GM21825 (cell line): ENCODE measurements around the gene TSPAN4.

Source experiments
- ATAC-seq: cut with Tn5 transposase; IDR thresholded peaks from one replicate; pipeline ENCODE4 v1.9.1; 2021; ENCODE audit warnings: mild to moderate bottlenecking, moderate library complexity; ENCODE audit not compliant: unreplicated experiment

The TSPAN4 gene

DNA sequence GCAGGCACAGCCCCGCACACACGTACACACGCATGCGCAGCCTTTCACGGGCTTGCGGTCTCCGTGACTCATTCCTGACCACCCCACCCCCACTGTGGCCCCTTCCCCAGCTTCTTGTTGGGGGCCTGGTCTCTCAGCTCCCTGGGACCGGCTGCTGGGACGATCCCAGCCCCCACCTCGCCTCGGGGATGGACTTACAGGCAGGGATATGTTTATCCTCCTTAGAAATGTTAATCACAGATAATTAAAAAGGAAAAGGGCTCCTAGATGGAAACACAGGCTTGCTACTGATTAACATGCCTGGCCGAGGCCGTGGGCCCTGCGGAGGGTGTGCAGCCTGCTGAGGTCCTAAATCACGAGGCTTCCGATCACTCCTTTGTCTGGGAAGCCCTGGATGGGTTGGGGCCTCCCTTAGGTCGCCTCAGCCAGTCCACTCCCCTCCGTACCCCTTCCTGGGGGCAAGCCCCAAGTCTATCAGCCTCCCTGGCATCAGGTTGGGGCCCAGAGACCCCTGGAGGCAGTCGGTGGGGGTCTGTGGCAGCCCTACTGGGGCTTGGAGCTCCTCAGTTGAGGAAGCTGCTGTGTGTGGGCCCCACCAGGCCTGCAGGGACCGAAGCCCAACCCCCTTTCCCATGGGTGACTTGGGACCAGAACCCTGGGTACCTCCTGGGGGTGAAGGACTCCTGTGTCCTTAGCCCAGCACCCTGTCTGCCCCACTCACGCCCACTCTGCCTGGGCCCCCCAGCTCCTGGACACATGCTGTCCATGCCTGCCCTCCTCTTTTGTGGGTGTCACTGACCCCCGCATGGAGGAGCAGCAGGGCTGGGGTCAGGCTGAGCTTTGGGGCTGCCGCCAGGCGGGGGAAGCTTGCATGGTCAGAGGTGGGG, 20.6 kb downstream of the TSPAN4 start:
- no peak for ATAC-seq

DNA sequence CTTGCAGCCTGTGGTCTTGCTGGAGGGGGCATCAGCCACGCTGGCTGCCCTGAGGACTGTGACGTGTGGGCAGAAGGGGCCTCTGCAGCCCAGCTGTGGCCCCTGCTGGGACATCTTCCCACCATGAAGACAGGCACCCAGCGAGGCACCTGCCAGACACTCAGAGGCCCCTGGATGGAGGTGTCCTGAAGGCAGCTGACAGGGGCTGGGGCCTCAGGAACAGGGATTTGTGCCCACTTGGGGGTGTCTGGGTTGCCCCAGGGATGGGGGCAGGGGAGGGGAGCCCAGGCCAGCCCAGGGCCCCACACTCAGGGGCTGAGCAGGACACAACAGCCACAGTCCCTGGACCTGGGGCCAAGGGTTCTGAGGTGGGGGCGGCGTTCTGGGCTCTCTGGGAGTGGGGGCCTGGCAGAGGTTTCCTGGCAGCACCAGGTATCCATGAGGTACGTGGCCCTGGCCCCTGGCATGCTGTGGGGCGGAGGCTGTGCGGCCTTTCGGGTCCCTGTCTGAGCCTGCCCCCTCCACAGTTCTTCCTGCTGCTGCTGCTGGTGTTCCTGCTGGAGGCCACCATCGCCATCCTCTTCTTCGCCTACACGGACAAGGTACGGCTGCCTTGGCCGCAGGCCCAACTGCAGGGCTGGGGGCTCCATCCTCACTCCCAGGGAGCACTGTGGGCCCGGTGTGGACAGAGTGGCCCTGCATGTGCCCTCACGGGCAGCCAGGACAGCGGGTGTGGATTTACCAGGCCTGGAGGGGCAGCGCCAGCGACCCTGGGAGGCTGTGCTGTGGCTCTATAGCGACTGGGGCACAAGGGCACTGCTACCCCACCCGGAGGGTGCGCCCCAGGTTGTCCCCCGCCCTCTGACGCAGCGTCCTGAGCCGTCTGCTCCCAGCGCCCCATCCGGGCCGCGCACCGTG, 21.5 kb downstream of the TSPAN4 start:
- no peak for ATAC-seq

DNA sequence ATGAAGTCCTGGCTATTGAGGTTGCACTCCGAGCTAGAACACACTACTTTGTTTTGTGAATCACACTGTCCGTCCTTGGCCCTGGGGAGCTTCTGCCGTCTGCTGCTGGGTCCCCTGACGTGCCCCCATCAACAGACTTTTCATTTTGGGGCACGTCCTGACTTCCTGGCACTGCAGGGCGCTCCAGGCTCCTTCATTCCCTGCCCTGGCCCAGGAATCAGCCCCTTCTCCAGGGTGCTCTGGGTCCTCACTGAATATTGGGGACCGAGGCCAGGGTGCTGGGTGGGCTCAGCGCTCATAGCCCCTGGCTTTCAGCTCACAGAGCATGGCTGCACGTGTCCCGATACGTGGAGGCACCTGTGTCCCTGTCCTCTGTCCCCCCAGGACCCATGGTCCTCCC, 22.2 kb downstream of the TSPAN4 start:
- no peak for ATAC-seq

DNA sequence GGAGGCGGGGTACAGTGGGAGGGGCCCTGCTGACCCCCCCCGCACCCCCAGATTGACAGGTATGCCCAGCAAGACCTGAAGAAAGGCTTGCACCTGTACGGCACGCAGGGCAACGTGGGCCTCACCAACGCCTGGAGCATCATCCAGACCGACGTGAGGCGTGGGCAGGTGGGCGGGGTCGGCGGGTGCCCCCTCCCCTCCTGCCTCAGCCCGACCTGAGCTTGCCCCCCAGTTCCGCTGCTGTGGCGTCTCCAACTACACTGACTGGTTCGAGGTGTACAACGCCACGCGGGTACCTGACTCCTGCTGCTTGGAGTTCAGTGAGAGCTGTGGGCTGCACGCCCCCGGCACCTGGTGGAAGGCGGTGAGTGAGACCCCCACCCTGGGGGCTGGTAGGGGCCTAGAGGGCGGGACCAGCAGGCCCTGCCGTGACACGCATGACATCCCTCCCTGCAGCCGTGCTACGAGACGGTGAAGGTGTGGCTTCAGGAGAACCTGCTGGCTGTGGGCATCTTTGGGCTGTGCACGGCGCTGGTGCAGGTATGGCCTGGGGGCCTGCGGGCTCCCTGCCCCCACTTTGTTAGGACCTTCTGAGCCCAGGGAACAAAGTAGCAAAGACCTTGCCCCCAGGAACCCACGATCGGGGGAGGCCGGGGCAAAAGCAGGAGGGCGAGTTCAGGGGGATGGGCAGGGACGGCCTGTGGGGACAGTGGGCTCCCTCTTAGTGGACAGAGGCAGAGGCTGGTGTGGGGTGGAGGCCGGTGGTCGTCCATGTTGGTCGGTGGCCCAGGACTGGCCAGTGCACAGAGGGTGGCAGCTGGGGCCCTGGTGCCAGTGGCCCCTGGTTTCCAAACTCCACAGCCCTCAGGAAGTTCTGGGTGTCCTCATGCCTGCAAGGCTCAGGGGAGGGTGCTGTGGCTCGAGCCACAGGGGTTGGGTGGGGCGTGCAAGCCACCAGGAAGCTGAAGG, 23.1 kb downstream of the TSPAN4 start:
- no peak for ATAC-seq

DNA sequence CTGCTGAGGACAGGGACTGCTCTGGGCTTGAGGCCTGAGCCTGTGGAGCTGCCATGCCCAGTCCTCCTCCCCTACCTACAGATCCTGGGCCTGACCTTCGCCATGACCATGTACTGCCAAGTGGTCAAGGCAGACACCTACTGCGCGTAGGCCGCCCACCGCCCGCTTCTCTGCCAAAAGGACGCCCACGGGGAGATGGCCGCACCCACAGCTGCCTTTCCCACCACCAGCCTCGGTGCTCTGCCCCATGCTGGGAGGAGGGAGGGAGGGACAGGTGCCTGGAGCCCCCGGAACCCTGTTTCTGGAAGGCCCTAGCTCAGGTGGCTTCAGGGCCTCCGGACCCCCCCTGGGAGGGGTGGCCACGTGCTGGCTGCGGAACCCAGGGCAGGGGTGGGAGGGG, 23.8 kb downstream of the TSPAN4 start:
- ATAC-seq, result no peak

DNA sequence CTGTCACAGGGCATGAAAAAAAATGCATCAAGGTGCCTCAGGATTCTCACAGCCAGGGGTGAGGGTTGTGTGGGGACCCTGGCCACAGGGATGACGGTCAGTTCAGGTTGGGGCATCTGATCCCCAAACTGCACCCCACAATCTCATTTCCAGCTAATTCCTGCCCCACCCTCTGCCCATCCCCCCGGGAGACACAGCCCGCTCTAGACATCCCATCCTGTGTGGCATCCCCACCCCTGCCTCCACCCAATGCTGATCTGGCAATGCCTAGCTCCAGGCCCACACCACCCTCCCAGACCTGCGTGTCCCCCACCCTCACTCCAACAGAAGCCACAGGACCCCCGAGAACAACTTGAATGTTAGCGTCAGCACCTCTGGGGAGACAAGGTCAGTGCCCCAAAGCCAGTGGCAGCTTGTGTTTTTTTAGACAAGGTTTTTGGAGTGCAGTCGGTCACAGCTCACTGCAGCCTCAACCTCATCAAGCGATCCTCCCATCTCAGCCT, 25.3 kb downstream of the TSPAN4 start:
- ATAC-seq, result no peak

DNA sequence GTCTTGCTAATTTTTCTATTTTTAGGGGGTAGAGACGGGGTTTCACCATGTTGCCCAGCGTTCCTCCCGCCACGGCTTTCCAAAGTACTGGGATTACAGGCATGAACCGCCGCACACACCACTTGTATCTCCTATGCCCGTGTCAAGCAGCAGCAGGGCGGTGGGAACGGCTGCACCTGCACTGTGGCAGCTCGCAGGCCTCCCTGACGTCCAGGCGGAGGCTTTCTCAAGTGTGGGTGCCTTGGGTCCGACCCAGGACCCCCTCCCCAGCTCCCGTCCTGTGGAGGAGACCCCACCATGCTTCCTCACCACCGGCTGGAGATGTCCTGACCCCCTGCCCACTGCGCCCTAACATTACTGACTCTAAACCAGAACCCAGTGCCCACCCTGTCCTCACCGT, 25.7 kb downstream of the TSPAN4 start:
- ATAC-seq, result no peak

DNA sequence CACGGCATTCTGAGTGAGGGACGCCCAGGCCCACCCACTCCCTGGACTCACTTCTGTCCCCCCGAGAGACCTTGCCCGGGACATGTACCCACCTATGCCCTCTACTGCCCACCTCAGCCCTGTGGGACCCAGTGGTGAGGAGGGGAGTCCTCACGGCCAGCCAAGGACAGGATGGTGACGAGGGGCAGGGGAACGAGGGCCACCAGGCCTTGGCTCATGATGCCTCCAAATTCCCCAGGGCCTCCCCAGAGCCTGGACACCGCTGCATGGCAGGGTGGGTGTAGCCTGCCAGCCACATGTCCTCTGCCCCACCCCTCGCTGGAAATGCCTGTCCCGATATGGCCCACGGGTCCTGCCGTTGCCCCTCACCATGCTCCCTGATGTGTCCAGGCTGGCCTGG, 26.1 kb downstream of the TSPAN4 start:
- ATAC-seq, result no peak

DNA sequence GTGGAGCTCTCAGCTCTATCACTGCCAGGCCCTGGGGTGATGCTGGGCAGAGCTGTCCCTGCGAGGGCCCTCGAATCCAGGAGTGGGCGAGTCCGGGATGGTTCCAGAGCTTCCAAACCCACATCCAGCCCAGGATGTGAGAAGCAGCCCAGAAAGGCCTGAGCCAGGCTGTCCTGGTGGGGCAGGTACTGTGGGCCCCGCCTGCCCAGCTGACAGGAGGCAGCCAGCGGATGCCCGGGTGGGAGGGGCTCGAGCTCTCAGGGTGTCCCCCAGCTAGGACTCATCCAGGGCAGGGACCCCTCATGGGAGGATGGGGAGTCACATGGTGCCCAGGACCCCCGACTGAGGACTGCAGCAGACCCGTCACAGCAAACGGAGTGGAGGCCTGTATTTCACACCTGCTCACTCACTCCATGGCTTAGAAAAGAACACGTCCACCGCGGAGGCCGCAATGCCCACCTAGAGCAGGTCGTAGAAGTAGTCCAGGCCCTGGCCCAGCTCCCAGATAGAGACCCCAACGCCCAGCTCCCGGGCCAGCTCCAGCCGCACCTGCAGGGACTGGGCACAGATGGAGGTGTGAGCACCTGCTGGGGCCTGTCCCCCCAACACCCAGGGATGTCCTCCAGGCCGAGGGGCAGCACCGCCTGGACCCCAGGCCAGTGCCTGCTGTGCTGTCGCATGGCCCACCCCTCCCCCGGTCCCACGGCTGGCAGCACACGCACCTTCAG, 26.9 kb downstream of the TSPAN4 start:
- ATAC-seq, result no peak

DNA sequence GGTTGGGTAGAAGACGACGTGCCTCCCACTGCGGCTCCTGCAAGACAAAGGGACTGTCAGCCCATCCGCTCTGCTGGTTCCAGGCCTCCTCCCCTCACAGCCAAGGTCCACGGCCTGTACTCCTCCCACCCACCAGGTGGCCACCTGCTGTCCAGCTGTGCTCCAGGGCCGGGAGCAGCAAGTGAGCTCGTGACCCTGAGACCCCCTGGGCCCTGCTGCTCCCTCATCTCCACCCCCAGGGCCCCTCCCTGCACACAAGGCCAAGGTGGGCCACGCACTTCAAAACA, 27.4 kb downstream of the TSPAN4 start:
- no peak for ATAC-seq

DNA sequence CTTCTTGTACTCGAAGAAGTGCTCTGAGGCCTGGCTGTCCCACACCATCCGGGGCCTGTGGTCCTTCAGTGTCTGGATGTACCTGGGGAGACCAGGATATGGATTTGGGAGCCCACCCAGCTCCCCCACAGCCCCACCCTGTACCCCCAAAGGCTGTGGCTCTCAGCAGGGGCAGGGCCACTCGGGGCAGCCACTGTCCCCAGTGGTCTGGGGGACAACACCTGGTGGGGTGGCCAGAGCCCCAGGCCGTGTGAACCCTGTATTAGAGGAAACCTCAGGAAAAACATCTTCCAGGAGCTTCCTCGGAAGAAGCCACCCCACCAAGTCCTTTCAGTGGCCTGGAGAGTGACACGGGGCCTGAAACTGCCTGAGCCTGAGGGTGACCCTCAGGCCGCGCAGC, 27.8 kb downstream of the TSPAN4 start:
- no peak for ATAC-seq

DNA sequence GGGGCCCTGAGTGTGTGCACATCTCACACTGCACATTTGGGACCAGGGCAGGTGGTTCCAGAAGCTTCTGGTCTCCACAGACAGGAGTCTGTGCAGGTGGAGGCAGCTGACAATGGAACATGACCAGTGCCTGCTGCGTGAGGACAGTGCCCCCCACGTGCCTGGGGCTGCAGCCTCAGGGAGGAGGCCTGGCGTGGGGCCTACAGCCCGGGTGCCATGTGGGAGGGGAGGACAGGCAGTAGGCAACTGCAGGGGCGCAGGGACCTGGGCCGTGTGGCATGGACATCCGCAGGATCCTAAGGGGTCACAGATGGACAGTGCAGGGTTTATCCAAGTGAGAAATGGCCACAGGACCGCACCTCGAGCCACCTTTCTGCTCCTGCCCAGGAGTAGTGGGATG, 28.8 kb downstream of the TSPAN4 start:
- no peak for ATAC-seq

DNA sequence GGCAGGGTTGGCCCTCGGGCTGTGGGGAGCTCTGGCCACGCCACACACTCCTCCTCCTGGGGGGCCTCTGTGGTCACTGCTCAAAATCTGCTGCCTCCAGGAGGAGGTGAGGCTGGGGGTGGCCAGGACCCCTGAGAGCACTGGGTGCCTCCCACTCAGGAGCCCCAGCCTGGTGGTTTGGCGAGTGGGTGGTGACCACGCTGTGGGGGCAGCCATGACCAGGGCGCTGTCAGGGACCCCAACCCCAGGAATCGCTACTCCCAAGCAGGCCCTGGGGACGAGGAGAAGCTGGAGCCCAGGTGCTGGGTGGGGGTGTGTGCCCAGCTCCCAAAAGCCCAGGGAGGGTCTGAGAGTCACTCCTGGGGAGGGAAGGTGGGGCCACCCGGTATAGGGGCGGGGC, 30.1 kb downstream of the TSPAN4 start:
- no peak for ATAC-seq

DNA sequence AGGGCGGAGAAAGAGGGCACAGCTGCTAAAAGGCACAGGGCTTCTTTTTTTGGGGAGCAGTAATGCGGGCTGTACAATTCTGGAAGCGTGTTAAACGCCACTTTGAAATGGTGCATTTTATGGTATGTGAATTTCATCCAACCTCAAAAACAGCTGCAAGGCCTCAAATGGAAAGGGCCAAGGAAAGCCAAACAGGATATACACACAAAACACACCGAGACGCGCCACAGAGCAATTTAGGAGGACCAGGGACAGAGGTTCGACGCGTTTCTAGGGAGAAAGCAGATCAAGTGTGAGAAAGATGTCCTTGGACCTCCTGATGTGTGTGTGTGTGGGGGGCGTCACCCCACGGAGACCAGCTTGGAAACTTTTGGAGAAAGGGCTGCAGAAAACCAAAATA, 31.1 kb downstream of the TSPAN4 start:
- ATAC-seq, result no peak

DNA sequence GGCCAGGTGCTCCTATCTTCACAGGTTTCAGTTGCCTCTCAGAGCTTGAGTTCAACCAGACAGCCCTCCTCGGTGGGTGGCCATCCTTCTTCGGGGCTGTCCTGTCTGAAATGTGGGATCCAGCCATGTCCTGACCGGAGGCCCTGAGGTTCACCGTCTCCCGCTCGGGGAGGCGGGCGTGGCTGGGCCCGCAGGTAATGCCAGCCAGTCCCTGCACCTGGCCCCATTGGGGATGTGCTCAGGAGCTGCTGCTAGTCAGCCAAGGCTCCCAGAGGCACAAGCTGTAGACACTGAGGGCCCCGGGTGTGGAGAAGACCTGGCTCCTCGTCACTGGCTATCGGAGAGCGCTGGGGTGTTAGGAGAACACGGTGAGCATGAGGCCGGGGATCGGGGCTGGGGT, 32.6 kb downstream of the TSPAN4 start:
- no peak for ATAC-seq

DNA sequence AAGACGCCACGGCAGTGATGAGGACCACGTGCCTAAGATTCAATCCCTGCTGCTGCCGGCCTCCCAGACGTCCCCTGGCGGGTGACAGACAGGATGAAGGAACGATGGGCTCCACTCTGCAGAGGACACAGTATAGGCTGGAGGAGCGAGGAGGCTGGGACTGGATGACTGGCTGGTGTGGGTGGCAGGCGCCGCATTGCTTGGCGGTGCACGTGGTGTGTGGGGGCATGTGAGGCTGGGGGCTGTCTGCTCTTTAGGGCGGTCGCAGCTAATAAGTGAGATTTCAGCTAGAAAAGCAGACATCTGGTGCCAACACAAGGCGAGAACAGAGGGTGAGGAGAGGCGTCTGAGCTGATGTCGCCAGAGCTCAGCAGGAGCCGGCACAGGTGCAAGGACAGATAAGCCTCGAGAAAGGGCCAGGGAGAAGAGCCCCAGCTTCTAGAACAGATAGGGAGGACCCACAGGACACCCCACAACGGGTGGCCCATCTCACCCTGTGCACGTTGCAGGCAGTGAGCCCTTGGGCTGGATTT, 33.2 kb downstream of the TSPAN4 start:
- ATAC-seq, result no peak

DNA sequence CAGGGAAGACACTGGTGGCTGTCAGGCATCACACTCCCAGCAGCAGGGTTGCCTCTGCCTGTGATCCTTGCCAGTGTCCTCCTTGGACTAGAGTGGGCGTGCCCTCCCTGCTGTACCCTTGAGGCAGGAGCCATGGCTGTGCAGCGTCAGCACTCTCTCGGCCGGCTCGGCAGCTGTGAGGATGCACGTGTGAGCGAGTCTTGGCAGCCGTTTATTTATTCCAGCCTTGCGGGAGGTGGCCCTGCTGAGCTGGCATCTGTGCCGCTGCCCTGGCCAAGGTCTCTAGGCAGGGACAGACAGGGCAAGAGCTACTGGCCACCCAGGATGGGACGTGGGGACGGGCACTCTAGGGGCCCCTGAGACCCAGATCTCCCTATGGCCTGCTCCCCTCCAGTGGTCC, 33.9 kb downstream of the TSPAN4 start:
- no peak for ATAC-seq

DNA sequence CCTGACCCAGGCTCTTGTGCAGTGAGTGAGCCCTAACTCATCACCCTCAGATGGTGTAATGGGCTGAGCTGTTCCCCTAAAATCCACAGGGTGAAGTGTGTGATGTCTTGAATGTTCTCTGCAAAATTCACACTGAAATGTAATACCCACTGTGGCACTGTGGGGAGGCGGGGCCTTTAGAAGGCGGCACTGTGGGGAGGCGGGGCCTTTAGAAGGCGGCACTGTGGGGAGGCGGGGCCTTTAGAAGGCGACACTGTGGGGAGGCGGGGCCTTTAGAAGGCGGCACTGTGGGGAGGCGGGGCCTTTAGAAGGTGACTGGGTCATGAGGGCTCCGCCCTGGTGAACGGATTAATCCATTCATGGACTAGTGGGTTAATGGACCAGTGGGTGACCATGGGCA, 34.9 kb downstream of the TSPAN4 start:
- ATAC-seq, result no peak

DNA sequence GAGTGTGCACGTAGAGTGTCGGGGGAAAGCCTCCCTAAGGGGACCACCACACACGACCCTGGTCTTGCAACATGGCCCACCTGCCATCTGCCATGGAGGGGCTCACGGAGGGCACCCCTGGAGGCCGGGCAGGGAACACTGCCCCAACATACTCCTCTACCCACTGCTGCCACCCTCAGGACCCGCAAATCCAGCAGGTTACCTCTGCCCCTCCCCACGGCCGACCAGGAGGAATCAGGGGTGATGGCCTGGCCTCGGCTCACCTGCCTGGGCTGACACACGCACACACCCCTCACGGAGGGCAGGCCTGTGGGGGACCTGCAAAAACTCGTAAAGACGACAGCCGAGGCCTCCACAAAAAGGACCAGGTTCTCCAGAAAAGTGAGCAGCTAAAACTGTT, 37.8 kb downstream of the TSPAN4 start:
- no peak for ATAC-seq

DNA sequence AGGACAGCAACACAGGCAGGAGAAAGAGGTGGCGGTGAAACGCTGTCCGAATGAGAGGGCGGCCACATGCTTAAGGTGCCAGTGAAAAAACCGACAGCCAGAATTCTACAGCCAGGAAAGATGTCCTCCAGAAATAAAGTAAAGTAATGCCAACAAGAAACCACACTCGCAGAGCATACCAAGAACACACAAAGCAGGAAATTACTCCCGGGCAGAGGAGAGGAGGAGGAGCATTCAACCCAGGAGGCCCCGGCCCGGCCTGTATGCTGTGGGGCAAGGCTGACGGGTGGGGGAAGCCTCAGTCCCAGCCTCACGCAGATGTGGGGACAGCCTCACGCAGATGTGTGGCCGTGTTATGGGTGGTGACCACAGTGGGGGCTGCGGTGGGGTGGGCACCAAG, 39.9 kb downstream of the TSPAN4 start:
- no peak for ATAC-seq
